Measurements from ENCODE around the gene CFAP45. TPM values are rescaled to one million over a fixed set of nuclear protein-coding genes. Genes with fewer than 3 reads are reported as not detected.

The CFAP45 gene
- total and polyA plus RNA-seq, 3 experiments from 2014 or later: 0.18 to 1.2 (median 0.75) TPM

DNA sequence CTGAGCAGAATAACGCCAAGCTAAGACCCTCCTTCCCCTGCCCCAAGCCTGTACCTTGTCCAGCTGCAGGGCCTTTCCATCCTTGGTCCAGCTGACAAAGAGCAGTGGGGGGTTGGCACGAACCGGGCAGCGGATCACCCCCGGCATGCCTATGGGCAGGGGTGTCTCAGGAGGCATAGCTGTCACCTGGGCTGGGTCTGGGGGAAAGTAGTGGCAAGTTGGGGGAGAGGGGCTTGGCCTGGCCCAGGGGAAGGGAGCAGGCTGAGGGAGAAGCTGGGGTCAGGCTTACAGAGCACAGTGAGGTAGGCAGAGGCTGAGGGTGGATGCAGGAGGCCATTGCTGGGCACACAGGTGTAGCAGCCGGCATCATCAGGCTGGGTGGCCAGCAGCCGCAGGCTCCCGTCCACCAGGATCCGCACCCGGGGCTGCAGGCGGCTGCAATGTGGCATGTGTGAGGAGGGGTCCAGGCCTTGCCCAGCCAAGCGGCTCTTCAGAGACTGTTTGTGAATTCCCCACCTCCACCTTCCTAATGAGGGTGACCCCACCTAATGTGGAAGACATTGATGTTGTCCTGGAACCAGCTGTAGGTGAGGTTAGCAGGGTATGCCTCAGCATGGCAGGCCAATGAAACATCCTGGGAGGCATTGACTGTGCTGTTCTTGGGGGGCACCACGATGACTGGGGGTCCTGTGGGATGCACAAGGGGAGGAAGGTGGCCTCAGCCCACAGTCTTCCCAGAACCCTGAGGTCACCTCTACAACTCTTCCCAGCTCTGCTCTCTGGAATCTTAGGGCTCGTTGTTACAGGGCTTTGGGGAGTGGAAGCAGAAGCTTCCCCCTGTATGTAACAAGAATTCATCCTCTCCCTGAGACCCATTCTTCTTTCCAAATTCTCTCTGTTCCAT is 34.4 kb upstream of the CFAP45 start:
- no peak for DNase-seq
- H3K4me1 Mint-ChIP-seq: peaks cover 5 to 8% (median 5%) of the 10 kb centered on the region in 3 donors
- ChIA-PET CTCF (interaction anchor here (1.2 to 8.0 kb wide), 4 partner anchors 10 to 151 kb away, joined by 3 to 55 read pairs (median 24); partner anchors contain the start of gene TAGLN2), POLR2A (no interaction called here)
- peaks cover 9% of the 10 kb centered on the region for H3K4me1 ChIP-seq (ENCODE audit: insufficient read depth, low read length)
- no peaks in the 10 kb centered on the region for H3K27me3 ChIP-seq (ENCODE audit: insufficient read depth, low read length, poor library complexity, severe bottlenecking)
- H3K9me3 Mint-ChIP-seq: no peaks in the 10 kb centered on the region
- peaks cover 9 to 17% of the 10 kb centered on the region in 2 donors for H3K27me3 Mint-ChIP-seq
- H3K27ac ChIP-seq (ENCODE audit: low read depth, low read length): no peak overlapping the region
- H3K36me3 ChIP-seq (ENCODE audit: insufficient read depth, low read length): no peaks in the 10 kb centered on the region
- H3K27ac Mint-ChIP-seq: peak overlapping the region in 2 of 8 donors; percentile 3 to 5
- H3K4me3 ChIP-seq (ENCODE audit: low read length): no peak overlapping the region
- no peaks in the 10 kb centered on the region for H3K9me3 ChIP-seq (ENCODE audit: low read length)
- peak overlapping the region in 1 of 7 donors; percentile 15 for H3K4me3 Mint-ChIP-seq
- H3K36me3 Mint-ChIP-seq: no peaks in the 10 kb centered on the region

- H3K9me3 Mint-ChIP-seq: no peaks in the 10 kb centered on the region
- no peak for DNase-seq
- H3K36me3 ChIP-seq (ENCODE audit: insufficient read depth, low read length): no peaks in the 10 kb centered on the region
- H3K36me3 Mint-ChIP-seq: no peaks in the 10 kb centered on the region
- no peak overlapping the region for H3K4me3 Mint-ChIP-seq
- H3K27me3 ChIP-seq (ENCODE audit: insufficient read depth, low read length, poor library complexity, severe bottlenecking): no peaks in the 10 kb centered on the region
- no peak overlapping the region for H3K4me3 ChIP-seq (ENCODE audit: low read length)
- H3K27ac Mint-ChIP-seq: no peak overlapping the region
- no peak overlapping the region for H3K27ac ChIP-seq (ENCODE audit: low read depth, low read length)
- H3K4me1 ChIP-seq (ENCODE audit: insufficient read depth, low read length): peaks cover 9% of the 10 kb centered on the region
- POLR2A ChIA-PET: no interaction called here
- peaks cover under 1 to 10% of the 10 kb centered on the region in 2 donors for H3K27me3 Mint-ChIP-seq
- CTCF ChIA-PET: interaction anchor here (1.6 to 8.0 kb wide), 3 partner anchors 9 to 152 kb away, joined by 3 to 55 read pairs (median 45); partner anchors contain the start of gene TAGLN2
- peaks cover 5 to 8% (median 5%) of the 10 kb centered on the region in 3 donors for H3K4me1 Mint-ChIP-seq
- H3K9me3 ChIP-seq (ENCODE audit: low read length): no peaks in the 10 kb centered on the region
Observed at GRCh38 chr1:159933347-159933746, 33.4 kb upstream of the CFAP45 start.

- DNase-seq: no peak
- H3K36me3 ChIP-seq (ENCODE audit: insufficient read depth, low read length): no peaks in the 10 kb centered on the region
- Mint-ChIP-seq H3K9me3 (no peaks in the 10 kb centered on the region), H3K36me3 (no peaks in the 10 kb centered on the region), H3K27ac (peak overlapping the region in 1 of 8 donors; percentile 17), H3K27me3 (peaks cover 0 to 7% of the 10 kb centered on the region in 2 donors), H3K4me3 (no peak overlapping the region), H3K4me1 (peaks cover 5 to 8% (median 5%) of the 10 kb centered on the region in 3 donors)
- H3K27ac ChIP-seq (ENCODE audit: low read depth, low read length): no peak overlapping the region
- H3K4me1 ChIP-seq (ENCODE audit: insufficient read depth, low read length): peaks cover 9% of the 10 kb centered on the region
- CTCF ChIA-PET: interaction anchor here (6.2 to 8.0 kb wide), 2 partner anchors 8 to 75 kb away, joined by 45 to 55 read pairs; partner anchors contain the start of gene TAGLN2
- no peak overlapping the region for H3K4me3 ChIP-seq (ENCODE audit: low read length)
- no peaks in the 10 kb centered on the region for H3K9me3 ChIP-seq (ENCODE audit: low read length)
- POLR2A ChIA-PET: no interaction called here
- H3K27me3 ChIP-seq (ENCODE audit: insufficient read depth, low read length, poor library complexity, severe bottlenecking): no peaks in the 10 kb centered on the region
Observed at GRCh38 chr1:159932296-159933285, 32.6 kb upstream of the CFAP45 start.

DNA sequence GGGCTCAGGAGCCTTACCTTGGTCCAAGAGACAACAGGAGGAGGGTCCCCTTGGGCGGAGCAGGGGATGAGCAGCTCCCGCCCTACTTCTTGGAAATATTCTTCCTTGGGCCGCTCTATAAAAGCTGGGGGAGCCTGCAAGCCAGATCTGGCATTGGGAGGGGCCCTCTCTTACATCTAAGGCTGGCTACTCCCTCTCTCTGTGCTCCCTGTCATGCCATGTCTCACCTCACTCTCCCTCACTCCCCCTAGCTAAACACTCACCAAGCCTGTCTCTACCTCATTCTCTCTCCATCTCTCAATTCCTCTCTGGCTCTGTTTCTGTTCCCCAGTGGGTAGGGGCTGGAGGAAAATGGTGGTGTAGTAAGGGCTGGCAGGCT is 31.8 kb upstream of the CFAP45 start:
- H3K4me3 ChIP-seq (ENCODE audit: low read length): no peak overlapping the region
- H3K27ac Mint-ChIP-seq: peak overlapping the region in 2 of 8 donors; percentile 5 to 10
- H3K27me3 ChIP-seq (ENCODE audit: insufficient read depth, low read length, poor library complexity, severe bottlenecking): no peaks in the 10 kb centered on the region
- H3K36me3 ChIP-seq (ENCODE audit: insufficient read depth, low read length): no peaks in the 10 kb centered on the region
- no peak overlapping the region for H3K4me3 Mint-ChIP-seq
- H3K4me1 ChIP-seq (ENCODE audit: insufficient read depth, low read length): peaks cover 8% of the 10 kb centered on the region
- POLR2A ChIA-PET: no interaction called here
- no peaks in the 10 kb centered on the region for H3K36me3 Mint-ChIP-seq
- CTCF ChIA-PET: interaction anchor here (6.2 to 8.0 kb wide), 2 partner anchors 7 to 76 kb away, joined by 45 to 55 read pairs; partner anchors contain the start of gene TAGLN2
- no peak for DNase-seq
- H3K9me3 ChIP-seq (ENCODE audit: low read length): no peaks in the 10 kb centered on the region
- H3K27me3 Mint-ChIP-seq: peaks cover 0 to 10% of the 10 kb centered on the region in 2 donors
- H3K27ac ChIP-seq (ENCODE audit: low read depth, low read length): no peak overlapping the region
- peaks cover 5 to 9% (median 5%) of the 10 kb centered on the region in 3 donors for H3K4me1 Mint-ChIP-seq
- H3K9me3 Mint-ChIP-seq: no peaks in the 10 kb centered on the region

DNA sequence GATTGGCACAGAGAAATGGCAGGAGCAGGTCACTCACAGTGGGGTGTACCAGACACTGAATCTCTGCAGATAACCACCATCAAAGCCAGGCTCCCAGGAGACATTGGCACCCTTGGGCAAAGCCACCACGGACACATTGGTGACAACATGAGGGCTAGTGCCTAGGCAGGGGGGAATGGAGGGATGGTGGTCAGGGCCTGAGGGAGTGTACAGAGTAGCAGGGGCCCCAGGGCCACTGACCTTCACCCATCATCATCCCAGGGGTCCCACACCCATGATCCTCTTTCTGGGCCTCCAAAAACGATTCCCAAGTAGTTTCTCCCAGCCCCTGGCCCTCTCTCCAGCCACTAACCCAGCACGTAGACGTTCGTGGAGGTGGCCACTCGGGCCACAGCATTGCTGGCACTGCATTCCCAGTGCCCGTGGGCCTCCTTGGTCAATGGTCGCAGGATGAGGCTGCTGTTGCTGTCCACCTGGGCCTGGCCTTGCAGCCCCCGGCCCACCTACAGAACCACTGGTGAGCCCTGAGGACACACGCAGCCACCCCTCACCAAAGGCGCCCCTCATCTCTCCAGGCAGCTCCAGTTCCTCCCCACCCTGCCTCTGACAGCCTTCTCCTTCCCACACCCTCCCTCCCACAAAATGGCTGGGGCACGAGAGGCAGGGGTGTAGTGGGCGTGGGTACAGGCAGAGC is 31.3 kb upstream of the CFAP45 start:
- POLR2A ChIA-PET: no interaction called here
- CTCF ChIA-PET: interaction anchor here (1.1 kb wide), 1 partner anchor 76 kb away, joined by 4 read pairs; no protein-coding TSS in a partner anchor
- DNase-seq: no peak

GRCh38 chr1:159930634-159931033 is 30.7 kb upstream of the CFAP45 start:
- no peak for DNase-seq
- H3K27ac Mint-ChIP-seq: peak overlapping the region in 1 of 8 donors; percentile 56
- H3K9me3 ChIP-seq (ENCODE audit: low read length): no peaks in the 10 kb centered on the region
- no peak overlapping the region for H3K4me3 Mint-ChIP-seq
- H3K27me3 Mint-ChIP-seq: peaks cover 0 to 4% of the 10 kb centered on the region in 2 donors
- no peaks in the 10 kb centered on the region for H3K36me3 ChIP-seq (ENCODE audit: insufficient read depth, low read length)
- H3K4me1 ChIP-seq (ENCODE audit: insufficient read depth, low read length): peaks cover 9% of the 10 kb centered on the region
- no peak overlapping the region for H3K27ac ChIP-seq (ENCODE audit: low read depth, low read length)
- CTCF ChIA-PET: interaction anchor here (0.8 to 1.1 kb wide), 2 partner anchors 9 to 77 kb away, joined by 3 to 4 read pairs; no protein-coding TSS in a partner anchor
- peaks cover 8 to 13% (median 11%) of the 10 kb centered on the region in 3 donors for H3K4me1 Mint-ChIP-seq
- POLR2A ChIA-PET: no interaction called here
- no peak overlapping the region for H3K4me3 ChIP-seq (ENCODE audit: low read length)
- H3K27me3 ChIP-seq (ENCODE audit: insufficient read depth, low read length, poor library complexity, severe bottlenecking): no peaks in the 10 kb centered on the region
- H3K9me3 Mint-ChIP-seq: no peaks in the 10 kb centered on the region
- H3K36me3 Mint-ChIP-seq: no peaks in the 10 kb centered on the region

More for the DNA sequence above, 31.3 kb upstream of the CFAP45 start:
- peaks cover 0 to 6% of the 10 kb centered on the region in 2 donors for H3K27me3 Mint-ChIP-seq
- no peak overlapping the region for H3K27ac ChIP-seq (ENCODE audit: low read depth, low read length)
- no peaks in the 10 kb centered on the region for H3K36me3 ChIP-seq (ENCODE audit: insufficient read depth, low read length)
- no peak overlapping the region for H3K27ac Mint-ChIP-seq
- H3K9me3 ChIP-seq (ENCODE audit: low read length): no peaks in the 10 kb centered on the region
- H3K4me3 ChIP-seq (ENCODE audit: low read length): no peak overlapping the region
- no peak overlapping the region for H3K4me3 Mint-ChIP-seq
- H3K27me3 ChIP-seq (ENCODE audit: insufficient read depth, low read length, poor library complexity, severe bottlenecking): no peaks in the 10 kb centered on the region
- no peaks in the 10 kb centered on the region for H3K9me3 Mint-ChIP-seq
- H3K36me3 Mint-ChIP-seq: no peaks in the 10 kb centered on the region
- H3K4me1 Mint-ChIP-seq: peaks cover 4 to 11% (median 7%) of the 10 kb centered on the region in 3 donors
- peaks cover 6% of the 10 kb centered on the region for H3K4me1 ChIP-seq (ENCODE audit: insufficient read depth, low read length)

DNA sequence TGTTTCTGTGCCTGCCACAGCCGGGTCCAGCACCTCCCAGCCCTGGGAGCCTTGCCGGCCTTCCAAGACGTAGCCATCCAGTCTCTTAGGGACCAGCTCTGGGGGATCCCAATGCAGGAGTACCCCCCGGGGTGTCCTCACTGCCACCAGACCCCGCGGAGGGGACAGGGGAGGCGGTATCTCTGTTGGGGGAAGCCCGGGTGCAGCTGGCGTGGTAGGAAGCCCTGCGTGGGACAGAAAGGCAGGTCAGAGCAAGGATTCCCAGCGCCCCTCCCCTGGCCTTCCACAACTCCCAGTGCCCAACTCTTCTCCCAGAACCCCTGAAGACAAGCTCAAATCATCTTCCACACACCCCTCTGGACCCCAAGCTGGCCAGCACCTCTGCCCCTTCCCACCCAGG is 30.3 kb upstream of the CFAP45 start:
- Mint-ChIP-seq H3K27ac (no peak overlapping the region), H3K4me3 (no peak overlapping the region), H3K27me3 (peaks cover 0 to 8% of the 10 kb centered on the region in 2 donors), H3K9me3 (peaks cover 0 to 2% (median 0%) of the 10 kb centered on the region in 5 donors), H3K4me1 (peaks cover 11 to 17% (median 15%) of the 10 kb centered on the region in 3 donors), H3K36me3 (peaks cover 0 to 4% (median 0%) of the 10 kb centered on the region in 3 donors)
- Histone ChIP-seq H3K4me3 (ENCODE audit: low read length) (no peak overlapping the region), H3K27ac (ENCODE audit: low read depth, low read length) (no peak overlapping the region), H3K36me3 (ENCODE audit: insufficient read depth, low read length) (no peaks in the 10 kb centered on the region), H3K4me1 (ENCODE audit: insufficient read depth, low read length) (peaks cover 11% of the 10 kb centered on the region), H3K9me3 (ENCODE audit: low read length) (no peaks in the 10 kb centered on the region), H3K27me3 (ENCODE audit: insufficient read depth, low read length, poor library complexity, severe bottlenecking) (no peaks in the 10 kb centered on the region)
- ChIA-PET POLR2A (no interaction called here), CTCF (interaction anchor here (0.8 to 1.1 kb wide), 2 partner anchors 10 to 77 kb away, joined by 3 to 4 read pairs; no protein-coding TSS in a partner anchor)
- DNase-seq: no peak
